SK-N-SH (cell line): Measurements from ENCODE around the gene PPP3CA. TPM values are rescaled to one million over a fixed set of nuclear protein-coding genes. Genes with fewer than 3 reads are reported as not detected.

Experiments used
- CTCF ChIA-PET: fragments of 300-600, 350-600 bp; formaldehyde crosslinking; extraction: SDS; loops from one replicate; lab custom pipeline; 2021; lab: Yijun Ruan, JAX
- POLR2A ChIA-PET: fragments of 350-600 bp; sonication (Branson Sonifier 250); formaldehyde crosslinking; extraction: SDS; loops from one replicate; lab custom pipeline; 2020; ENCODE audit warnings: antibody characterized with exemption, inconsistent platforms; lab: Yijun Ruan, JAX
- DNase-seq: peaks from one replicate; pipeline ENCODE4 v3.0.0; 2012
- H2AFZ ChIP-seq: fragments of 200-600 bp; sonication (generic); 2 replicates; pipeline ENCODE4 v1.8.1; 2016; ENCODE audit warnings: antibody characterized with exemption, mild to moderate bottlenecking, low read depth
- H3F3A ChIP-seq: fragments of 200-600 bp; sonication (generic); replicated peaks from 2 replicates; pipeline ENCODE3; 2016; ENCODE audit warnings: antibody characterized with exemption, mild to moderate bottlenecking; ENCODE audit not compliant: insufficient read depth
- H3K27ac ChIP-seq, 2 experiments: fragments of 200-500 bp in 1 of 2; fragments of 200-600 bp in 1 of 2; sonication (Bioruptor generic) in 1 of 2; sonication (generic), shearing (Covaris generic) in 1 of 2; 2 replicates each; pipeline versions ENCODE4 v1.5.1 to v1.6.1; 2014 to 2016; ENCODE audit warnings: low read depth in 2 of 2, inconsistent platforms in 1 of 2, low read length in 1 of 2, mild to moderate bottlenecking in 1 of 2, mixed read lengths in 1 of 2
- H3K27me3 ChIP-seq: fragments of 200-600 bp; sonication (generic), shearing (Covaris generic); 2 replicates; pipeline ENCODE4 v1.6.1; 2016; ENCODE audit warnings: mixed run types; ENCODE audit not compliant: insufficient read depth
- H3K36me3 ChIP-seq, 2 experiments: fragments of 200-500 bp in 1 of 2; fragments of 200-600 bp in 1 of 2; sonication (Bioruptor generic) in 1 of 2; sonication (generic) in 1 of 2; replicated peaks in 1 of 2; 2 replicates each; pipeline versions ENCODE3 to v1.5.1; 2014 to 2016; ENCODE audit warnings: low read length in 1 of 2, mild to moderate bottlenecking in 1 of 2; ENCODE audit not compliant: insufficient read depth in 2 of 2, control insufficient read depth in 1 of 2
- H3K4me1 ChIP-seq, 2 experiments: fragments of 200-500 bp in 1 of 2; fragments of 200-600 bp in 1 of 2; sonication (Bioruptor generic) in 1 of 2; sonication (generic), shearing (Covaris generic) in 1 of 2; 2 replicates each; pipeline versions ENCODE4 v1.5.1 to v1.6.1; 2014 to 2016; ENCODE audit warnings: low read depth in 1 of 2, low read length in 1 of 2, mixed run types in 1 of 2; ENCODE audit not compliant: insufficient read depth in 2 of 2, control insufficient read depth in 1 of 2
- H3K4me2 ChIP-seq: fragments of 200-600 bp; sonication (generic), shearing (Covaris generic); 2 replicates; pipeline ENCODE4 v1.6.1; 2017; ENCODE audit warnings: mixed run types
- H3K4me3 ChIP-seq, 2 experiments: fragments of 200-500 bp in 1 of 2; fragments of 200-600 bp in 1 of 2; sonication (Bioruptor generic) in 1 of 2; sonication (generic), shearing (Covaris generic) in 1 of 2; 2 replicates each; pipeline versions ENCODE4 v1.5.1 to v1.8.1; 2014 to 2016; ENCODE audit warnings: low read depth in 2 of 2, inconsistent platforms in 1 of 2, low read length in 1 of 2, mild to moderate bottlenecking in 1 of 2, mixed read lengths in 1 of 2, moderate library complexity in 1 of 2
- H3K79me2 ChIP-seq: fragments of 200-600 bp; sonication (generic); 2 replicates; pipeline ENCODE4 v1.8.1; 2017; ENCODE audit warnings: mild to moderate bottlenecking; ENCODE audit not compliant: insufficient read depth
- H3K9ac ChIP-seq: fragments of 200-600 bp; sonication (generic); 2 replicates; pipeline ENCODE4 v1.6.1; 2017; ENCODE audit warnings: mixed run types
- H3K9me2 ChIP-seq: fragments of 200-600 bp; sonication (generic); 2 replicates; pipeline ENCODE4 v1.6.1; 2017; ENCODE audit warnings: mixed run types
- H3K9me3 ChIP-seq: fragments of 200-600 bp; sonication (generic); 2 replicates; pipeline ENCODE4 v1.6.1; 2017; ENCODE audit warnings: mixed run types, mild to moderate bottlenecking, moderate library complexity
- H4K20me1 ChIP-seq: fragments of 200-600 bp; sonication (generic); 2 replicates; pipeline ENCODE4 v1.6.1; 2017; ENCODE audit warnings: mild to moderate bottlenecking, mixed run types; ENCODE audit not compliant: insufficient read depth
- CTCF ChIP-seq: fragments of 200-600 bp; sonication (generic); IDR thresholded peaks from 2 replicates; pipeline ENCODE4 v1.6.1; 2017; ENCODE audit warnings: antibody characterized with exemption, mild to moderate bottlenecking, moderate library complexity
- EZH2phosphoT487 ChIP-seq: fragments of 200-600 bp; sonication (generic); IDR thresholded peaks from 2 replicates; pipeline ENCODE4 v1.6.1; 2017; ENCODE audit warnings: low read depth, mixed run types, mild to moderate bottlenecking, antibody characterized with exemption, moderate library complexity, borderline replicate concordance
- FOXJ3 ChIP-seq: sonication (generic); formaldehyde crosslinking; IDR thresholded peaks from 2 replicates; pipeline ENCODE4 v1.5.1; 2020; ENCODE audit warnings: mild to moderate bottlenecking, missing genetic modification reagents
- JUND ChIP-seq: IDR thresholded peaks from 2 replicates; pipeline ENCODE4 v1.4.0; 2012
- MXI1 ChIP-seq: IDR thresholded peaks from 2 replicates; pipeline ENCODE4 v1.6.1; 2012; ENCODE audit warnings: mild to moderate bottlenecking, low read depth, low read length, improper control_type of control experiment
- NFIC ChIP-seq: IDR thresholded peaks from 2 replicates; pipeline ENCODE4 v1.4.0; 2012; ENCODE audit warnings: borderline replicate concordance
- NRF1 ChIP-seq: IDR thresholded peaks from 2 replicates; pipeline ENCODE4 v1.6.1; 2012; ENCODE audit warnings: low read depth, mild to moderate bottlenecking, low read length
- RAD21 ChIP-seq: IDR thresholded peaks from 2 replicates; pipeline ENCODE4 v1.6.1; 2012; ENCODE audit warnings: mild to moderate bottlenecking, low read length
- REST ChIP-seq: IDR thresholded peaks from 2 replicates; pipeline ENCODE4 v1.6.1; 2012; ENCODE audit warnings: mild to moderate bottlenecking, low read depth, low read length, moderate library complexity
- RFX5 ChIP-seq: IDR thresholded peaks from 2 replicates; pipeline ENCODE4 v1.6.1; 2012; ENCODE audit warnings: mild to moderate bottlenecking, improper control_type of control experiment, low read length
- RXRA ChIP-seq: IDR thresholded peaks from 2 replicates; pipeline ENCODE4 v1.4.0; 2012; ENCODE audit warnings: low read depth, mild to moderate bottlenecking, borderline replicate concordance
- SIN3A ChIP-seq: IDR thresholded peaks from 2 replicates; pipeline ENCODE4 v1.6.1; 2012; ENCODE audit warnings: low read depth, mild to moderate bottlenecking, low read length, moderate library complexity, borderline replicate concordance
- SMC3 ChIP-seq: IDR thresholded peaks from 2 replicates; pipeline ENCODE4 v1.6.1; 2012; ENCODE audit warnings: low read depth, low read length, improper control_type of control experiment
- TAF1 ChIP-seq: IDR thresholded peaks from 2 replicates; pipeline ENCODE4 v1.6.1; 2012; ENCODE audit warnings: low read depth, mild to moderate bottlenecking, low read length, moderate library complexity, borderline replicate concordance
- TEAD4 ChIP-seq: IDR thresholded peaks from 2 replicates; pipeline ENCODE4 v1.4.0; 2012; ENCODE audit warnings: mild to moderate bottlenecking, borderline replicate concordance; ENCODE audit not compliant: insufficient read depth
- ZBTB33 ChIP-seq: IDR thresholded peaks from 2 replicates; pipeline ENCODE4 v1.4.0; 2012; ENCODE audit warnings: low read depth, borderline replicate concordance
- WGBS: methylation state at CpG from one replicate; pipeline ENCODE4 v1.1.6; 2017; ENCODE audit warnings: low lambda C conversion rate; 5-methylcytosine and 5-hydroxymethylcytosine counted together
- polyA plus RNA-seq, 3 experiments: library from polyadenylated mRNA; depleted of rRNA; stranded (reverse); fragments of >200 nt; gene quantifications; 2 replicates each; pipeline ENCODE4 v1.2.3, GENCODE V29; 2012
- TF ChIP-seq, protein P1 (sequence below): fragments of 150-350 bp; IDR thresholded peaks from 2 replicates; pipeline ENCODE4 v1.6.1; 2016; ENCODE audit warnings: mild to moderate bottlenecking, low read depth, low read length

The PPP3CA gene
- polyA plus RNA-seq, 1 of the 3 experiments (the other 2 are of a cell fraction) = 10.7 TPM

- Histone ChIP-seq H2AFZ (no peak overlapping the region), H3K27me3 (no peaks in the 10 kb centered on the region), H3K36me3 (no peaks in the 10 kb centered on the region), H3K79me2 (peaks cover 49% of the 10 kb centered on the region), H4K20me1 (peaks cover 12% of the 10 kb centered on the region; the same call in 1 of the 2 replicates), H3K9me2 (no peaks in the 10 kb centered on the region), H3F3A (peaks cover 16% of the 10 kb centered on the region), H3K4me1 (peaks cover 3 to 18% of the 10 kb centered on the region in 2 experiments; a peak in 3 of 4 replicates), H3K27ac (no peak overlapping the region), H3K4me2 (no peak overlapping the region), H3K9ac (no peak overlapping the region), H3K9me3 (no peaks in the 10 kb centered on the region), H3K4me3 (no peak overlapping the region)
- no peak for DNase-seq
- WGBS = 91% methylated on average over 3 of the region's 3 CpGs
- ChIA-PET CTCF (no interaction called here), POLR2A (no interaction called here)
- TF ChIP-seq JUND (no peak), ZBTB33 (no peak), NFIC (no peak), RAD21 (no peak), MXI1 (no peak)
Observed at GRCh38 chr4:101276661-101277060, 70.7 kb downstream of the PPP3CA start.

DNA sequence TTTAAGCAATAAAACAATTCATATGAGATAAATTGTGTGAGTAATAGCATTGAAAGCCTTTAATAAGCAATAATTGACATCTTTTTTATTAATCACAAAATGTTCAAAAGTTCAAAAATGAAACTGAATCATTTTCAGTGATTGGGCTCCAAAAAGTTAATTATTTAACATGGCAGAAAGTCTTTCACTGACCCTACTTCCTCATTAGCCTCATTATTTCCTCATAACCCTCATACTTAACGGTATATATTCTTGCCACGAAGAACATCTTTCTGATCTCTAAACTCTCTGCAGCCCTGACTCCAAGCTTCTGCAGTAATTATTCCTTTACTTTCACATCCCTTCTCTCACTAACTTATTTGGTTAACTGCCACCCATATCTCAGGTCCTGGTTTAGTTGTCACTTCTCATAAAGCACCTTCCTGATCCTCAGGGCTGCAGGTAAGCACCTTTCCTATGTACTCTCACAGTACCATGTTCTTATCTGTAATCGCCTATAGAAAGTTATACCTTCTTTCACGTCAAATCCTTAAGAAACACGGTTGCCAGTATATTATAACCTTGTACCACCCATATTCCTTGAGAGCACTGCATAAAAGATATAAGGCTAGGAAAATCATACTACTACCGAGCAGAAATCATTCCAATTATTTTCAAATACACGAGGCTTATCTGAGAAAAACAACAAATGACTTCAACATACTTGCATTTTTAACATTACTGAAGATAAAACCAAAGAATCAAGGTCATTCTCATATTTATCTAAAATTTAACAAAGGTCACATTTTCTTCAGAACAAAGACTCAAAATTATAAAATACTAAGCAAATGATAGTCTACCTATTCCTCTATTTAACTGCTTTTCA lies 72.2 kb downstream of the PPP3CA start:
- H3K36me3 ChIP-seq = no peaks in the 10 kb centered on the region
- no peaks in the 10 kb centered on the region for H3K9me2 ChIP-seq
- no peak for DNase-seq
- H3K4me2 ChIP-seq = no peak overlapping the region
- 82% methylated on average over 7 of the region's 7 CpGs for WGBS
- CTCF ChIA-PET = interaction anchor here (0.6 kb wide), 1 partner anchor 274 kb away, joined by 3 read pairs; no protein-coding TSS in a partner anchor
- H2AFZ ChIP-seq = no peak overlapping the region
- no peak overlapping the region for H3K27ac ChIP-seq
- H3F3A ChIP-seq = peaks cover 15% of the 10 kb centered on the region
- H3K4me1 ChIP-seq = peaks cover 3 to 18% of the 10 kb centered on the region in 2 experiments; a peak in 3 of 4 replicates
- H3K27me3 ChIP-seq = no peaks in the 10 kb centered on the region
- peaks cover 65% of the 10 kb centered on the region for H3K79me2 ChIP-seq
- POLR2A ChIA-PET = interaction anchor here (1.1 kb wide), 1 partner anchor 17 kb away, joined by 4 read pairs; no protein-coding TSS in a partner anchor
- H3K9ac ChIP-seq = no peak overlapping the region
- peaks cover 27% of the 10 kb centered on the region; the same call in 1 of the 2 replicates for H4K20me1 ChIP-seq
- H3K4me3 ChIP-seq = no peak overlapping the region
- no peaks in the 10 kb centered on the region for H3K9me3 ChIP-seq
- TF ChIP-seq, protein P1, sequence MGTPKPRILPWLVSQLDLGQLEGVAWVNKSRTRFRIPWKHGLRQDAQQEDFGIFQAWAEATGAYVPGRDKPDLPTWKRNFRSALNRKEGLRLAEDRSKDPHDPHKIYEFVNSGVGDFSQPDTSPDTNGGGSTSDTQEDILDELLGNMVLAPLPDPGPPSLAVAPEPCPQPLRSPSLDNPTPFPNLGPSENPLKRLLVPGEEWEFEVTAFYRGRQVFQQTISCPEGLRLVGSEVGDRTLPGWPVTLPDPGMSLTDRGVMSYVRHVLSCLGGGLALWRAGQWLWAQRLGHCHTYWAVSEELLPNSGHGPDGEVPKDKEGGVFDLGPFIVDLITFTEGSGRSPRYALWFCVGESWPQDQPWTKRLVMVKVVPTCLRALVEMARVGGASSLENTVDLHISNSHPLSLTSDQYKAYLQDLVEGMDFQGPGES = no peak
- TF ChIP-seq SMC3 = no peak
- TF ChIP-seq NRF1 = no peak
- TF ChIP-seq RXRA = no peak
- no peak for TF ChIP-seq RFX5
- no peak for TF ChIP-seq REST
- TF ChIP-seq FOXJ3 (CRISPR knock-in tag) = no peak
- TF ChIP-seq JUND = no peak
- TF ChIP-seq TEAD4 = no peak
- TF ChIP-seq EZH2phosphoT487 = no peak
- no peak for TF ChIP-seq SIN3A
- TF ChIP-seq TAF1 = no peak
- no peak for TF ChIP-seq CTCF
- TF ChIP-seq NFIC = no peak
